WTC11 (cell line): ENCODE results near the gene RESP18. TPM values are rescaled to one million over a fixed set of nuclear protein-coding genes. Genes with fewer than 3 reads are reported as not detected.

Experiments used
- ATAC-seq: fragments of 200-7000 bp; cut with Tn5 transposase; 2 replicates; pipeline ENCODE4 v1.10.0; 2021; ENCODE audit warnings: mild to moderate bottlenecking, moderate library complexity
- CTCF ChIA-PET: fragments of 300-600 bp; sonication (Branson Sonifier 250); formaldehyde crosslinking; loops from one replicate; lab custom pipeline; 2021; ENCODE audit warnings: antibody characterized with exemption; lab: Charles Lee
- POLR2A ChIA-PET: fragments of 350-600 bp; sonication (Branson Sonifier 250); formaldehyde crosslinking; loops from one replicate; lab custom pipeline; 2021; ENCODE audit warnings: antibody characterized with exemption; lab: Charles Lee
- DNase-seq: peaks from one replicate; pipeline ENCODE4 v3.0.0; 2021; ENCODE audit warnings: low spot score
- H3K27ac Mint-ChIP-seq: 2 replicates; pipeline ENCODE4 v1.8.0; 2021; ENCODE audit warnings: mixed read lengths
- H3K27me3 Mint-ChIP-seq: 2 replicates; pipeline ENCODE4 v1.8.0; 2021; ENCODE audit warnings: low read depth, mild to moderate bottlenecking, moderate library complexity, mixed read lengths
- H3K36me3 Mint-ChIP-seq: 2 replicates; pipeline ENCODE4 v1.8.0; 2021; ENCODE audit warnings: mixed read lengths
- H3K4me1 Mint-ChIP-seq: 2 replicates; pipeline ENCODE4 v1.8.0; 2022; ENCODE audit warnings: mixed read lengths
- H3K4me3 Mint-ChIP-seq: 2 replicates; pipeline ENCODE4 v1.8.0; 2021; ENCODE audit warnings: mild to moderate bottlenecking, moderate library complexity, mixed read lengths
- H3K9me3 Mint-ChIP-seq: 2 replicates; pipeline ENCODE4 v1.8.0; 2021; ENCODE audit warnings: mixed read lengths
- ARID4B ChIP-seq: sonication (generic); formaldehyde crosslinking; IDR thresholded peaks from 2 replicates; pipeline ENCODE4 v1.8.0; 2023; ENCODE audit warnings: missing genetic modification reagents, mild to moderate bottlenecking, borderline replicate concordance
- ELF4 ChIP-seq: sonication (generic); formaldehyde crosslinking; IDR thresholded peaks from 2 replicates; pipeline ENCODE4 v1.8.1; 2022; ENCODE audit warnings: low read depth, mild to moderate bottlenecking, moderate library complexity, missing genetic modification reagents
- FOXK1 ChIP-seq: sonication (generic); formaldehyde crosslinking; IDR thresholded peaks from 2 replicates; pipeline ENCODE4 v1.8.0; 2022; ENCODE audit warnings: mild to moderate bottlenecking, moderate library complexity, missing genetic modification reagents
- FOXP1 ChIP-seq: sonication (generic); formaldehyde crosslinking; IDR thresholded peaks from 2 replicates; pipeline ENCODE4 v1.8.0; 2022; ENCODE audit warnings: missing genetic modification reagents, mild to moderate bottlenecking, moderate library complexity, borderline replicate concordance
- IRF2 ChIP-seq: sonication (generic); formaldehyde crosslinking; IDR thresholded peaks from 2 replicates; pipeline ENCODE4 v1.8.0; 2022; ENCODE audit warnings: low read depth, missing genetic modification reagents, borderline replicate concordance
- KAT7 ChIP-seq: sonication (generic); formaldehyde crosslinking; IDR thresholded peaks from 2 replicates; pipeline ENCODE4 v1.8.1; 2023; ENCODE audit warnings: missing genetic modification reagents, mild to moderate bottlenecking, borderline replicate concordance
- MYBL2 ChIP-seq: sonication (generic); formaldehyde crosslinking; IDR thresholded peaks from 2 replicates; pipeline ENCODE4 v1.8.1; 2023; ENCODE audit warnings: mild to moderate bottlenecking, moderate library complexity, missing genetic modification reagents
- NR2C2 ChIP-seq: sonication (generic); formaldehyde crosslinking; IDR thresholded peaks from 2 replicates; pipeline ENCODE4 v1.8.0; 2022; ENCODE audit warnings: mild to moderate bottlenecking, missing genetic modification reagents
- SMAD3 ChIP-seq: sonication (generic); formaldehyde crosslinking; IDR thresholded peaks from 2 replicates; pipeline ENCODE4 v1.8.0; 2022; ENCODE audit warnings: missing genetic modification reagents, mild to moderate bottlenecking, borderline replicate concordance
- ZBTB21 ChIP-seq: sonication (generic); formaldehyde crosslinking; IDR thresholded peaks from 2 replicates; pipeline ENCODE4 v1.8.1; 2023; ENCODE audit warnings: mild to moderate bottlenecking, missing genetic modification reagents, borderline replicate concordance
- ZNF219 ChIP-seq: sonication (generic); formaldehyde crosslinking; IDR thresholded peaks from 2 replicates; pipeline ENCODE4 v1.8.0; 2023; ENCODE audit warnings: missing genetic modification reagents, mild to moderate bottlenecking, borderline replicate concordance
- ZNF232 ChIP-seq: sonication (generic); formaldehyde crosslinking; IDR thresholded peaks from 2 replicates; pipeline ENCODE4 v1.8.0; 2022; ENCODE audit warnings: mild to moderate bottlenecking, missing genetic modification reagents
- ZNF263 ChIP-seq: sonication (generic); formaldehyde crosslinking; IDR thresholded peaks from 2 replicates; pipeline ENCODE4 v1.8.1; 2022; ENCODE audit warnings: low read depth, mild to moderate bottlenecking, moderate library complexity, missing genetic modification reagents
- ZNF317 ChIP-seq: sonication (generic); formaldehyde crosslinking; IDR thresholded peaks from 2 replicates; pipeline ENCODE4 v1.8.1; 2023; ENCODE audit warnings: low read depth, mild to moderate bottlenecking, moderate library complexity, missing genetic modification reagents, borderline replicate concordance
- ZNF396 ChIP-seq: fragments of 250-450 bp; sonication (Bioruptor Pico); IDR thresholded peaks from 2 replicates; pipeline ENCODE4 v1.8.0; 2021; ENCODE audit warnings: mild to moderate bottlenecking, moderate library complexity, borderline replicate concordance
- ZNF512 ChIP-seq: sonication (generic); formaldehyde crosslinking; IDR thresholded peaks from 2 replicates; pipeline ENCODE4 v1.8.1; 2022; ENCODE audit warnings: missing genetic modification reagents, borderline replicate concordance
- total RNA-seq: library from RNA; stranded (reverse); gene quantifications from 3 replicates; pipeline ENCODE4 v1.2.3, GENCODE V29; 2021
- TF ChIP-seq, protein P1 (sequence below): sonication (generic); formaldehyde crosslinking; IDR thresholded peaks from 2 replicates; pipeline ENCODE4 v1.8.0; 2023; ENCODE audit warnings: mild to moderate bottlenecking, missing genetic modification reagents
- TF ChIP-seq, protein P2 (sequence below): sonication (generic); formaldehyde crosslinking; IDR thresholded peaks from 2 replicates; pipeline ENCODE4 v1.8.1; 2022; ENCODE audit warnings: low read depth, mild to moderate bottlenecking, moderate library complexity, missing genetic modification reagents, borderline replicate concordance
- TF ChIP-seq, protein P3 (sequence below): sonication (generic); formaldehyde crosslinking; IDR thresholded peaks from 2 replicates; pipeline ENCODE4 v1.8.1; 2023; ENCODE audit warnings: mild to moderate bottlenecking, moderate library complexity, missing genetic modification reagents
- TF ChIP-seq, protein P4 (sequence below): sonication (generic); formaldehyde crosslinking; IDR thresholded peaks from 2 replicates; pipeline ENCODE4 v1.8.1; 2022; ENCODE audit warnings: mild to moderate bottlenecking, moderate library complexity, missing genetic modification reagents
- TF ChIP-seq, protein P5 (sequence below): fragments of 250-450 bp; sonication (Bioruptor Pico); IDR thresholded peaks from 2 replicates; pipeline ENCODE4 v1.9.0; 2021; ENCODE audit warnings: mild to moderate bottlenecking

RESP18 gene
- total RNA-seq, 1 experiment from 2014 or later, result not detected

- TF ChIP-seq ZBTB21 (CRISPR knock-in tag) (no peak), MYBL2 (CRISPR knock-in tag) (no peak), KAT7 (no peak), ELF4 (CRISPR knock-in tag) (no peak), ZNF396 (no peak)
- TF ChIP-seq, protein P1, sequence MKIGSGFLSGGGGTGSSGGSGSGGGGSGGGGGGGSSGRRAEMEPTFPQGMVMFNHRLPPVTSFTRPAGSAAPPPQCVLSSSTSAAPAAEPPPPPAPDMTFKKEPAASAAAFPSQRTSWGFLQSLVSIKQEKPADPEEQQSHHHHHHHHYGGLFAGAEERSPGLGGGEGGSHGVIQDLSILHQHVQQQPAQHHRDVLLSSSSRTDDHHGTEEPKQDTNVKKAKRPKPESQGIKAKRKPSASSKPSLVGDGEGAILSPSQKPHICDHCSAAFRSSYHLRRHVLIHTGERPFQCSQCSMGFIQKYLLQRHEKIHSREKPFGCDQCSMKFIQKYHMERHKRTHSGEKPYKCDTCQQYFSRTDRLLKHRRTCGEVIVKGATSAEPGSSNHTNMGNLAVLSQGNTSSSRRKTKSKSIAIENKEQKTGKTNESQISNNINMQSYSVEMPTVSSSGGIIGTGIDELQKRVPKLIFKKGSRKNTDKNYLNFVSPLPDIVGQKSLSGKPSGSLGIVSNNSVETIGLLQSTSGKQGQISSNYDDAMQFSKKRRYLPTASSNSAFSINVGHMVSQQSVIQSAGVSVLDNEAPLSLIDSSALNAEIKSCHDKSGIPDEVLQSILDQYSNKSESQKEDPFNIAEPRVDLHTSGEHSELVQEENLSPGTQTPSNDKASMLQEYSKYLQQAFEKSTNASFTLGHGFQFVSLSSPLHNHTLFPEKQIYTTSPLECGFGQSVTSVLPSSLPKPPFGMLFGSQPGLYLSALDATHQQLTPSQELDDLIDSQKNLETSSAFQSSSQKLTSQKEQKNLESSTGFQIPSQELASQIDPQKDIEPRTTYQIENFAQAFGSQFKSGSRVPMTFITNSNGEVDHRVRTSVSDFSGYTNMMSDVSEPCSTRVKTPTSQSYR, result no peak
- TF ChIP-seq, protein P2, sequence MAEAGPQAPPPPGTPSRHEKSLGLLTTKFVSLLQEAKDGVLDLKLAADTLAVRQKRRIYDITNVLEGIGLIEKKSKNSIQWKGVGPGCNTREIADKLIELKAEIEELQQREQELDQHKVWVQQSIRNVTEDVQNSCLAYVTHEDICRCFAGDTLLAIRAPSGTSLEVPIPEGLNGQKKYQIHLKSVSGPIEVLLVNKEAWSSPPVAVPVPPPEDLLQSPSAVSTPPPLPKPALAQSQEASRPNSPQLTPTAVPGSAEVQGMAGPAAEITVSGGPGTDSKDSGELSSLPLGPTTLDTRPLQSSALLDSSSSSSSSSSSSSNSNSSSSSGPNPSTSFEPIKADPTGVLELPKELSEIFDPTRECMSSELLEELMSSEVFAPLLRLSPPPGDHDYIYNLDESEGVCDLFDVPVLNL (CRISPR knock-in tag), result no peak
- TF ChIP-seq, protein P3, sequence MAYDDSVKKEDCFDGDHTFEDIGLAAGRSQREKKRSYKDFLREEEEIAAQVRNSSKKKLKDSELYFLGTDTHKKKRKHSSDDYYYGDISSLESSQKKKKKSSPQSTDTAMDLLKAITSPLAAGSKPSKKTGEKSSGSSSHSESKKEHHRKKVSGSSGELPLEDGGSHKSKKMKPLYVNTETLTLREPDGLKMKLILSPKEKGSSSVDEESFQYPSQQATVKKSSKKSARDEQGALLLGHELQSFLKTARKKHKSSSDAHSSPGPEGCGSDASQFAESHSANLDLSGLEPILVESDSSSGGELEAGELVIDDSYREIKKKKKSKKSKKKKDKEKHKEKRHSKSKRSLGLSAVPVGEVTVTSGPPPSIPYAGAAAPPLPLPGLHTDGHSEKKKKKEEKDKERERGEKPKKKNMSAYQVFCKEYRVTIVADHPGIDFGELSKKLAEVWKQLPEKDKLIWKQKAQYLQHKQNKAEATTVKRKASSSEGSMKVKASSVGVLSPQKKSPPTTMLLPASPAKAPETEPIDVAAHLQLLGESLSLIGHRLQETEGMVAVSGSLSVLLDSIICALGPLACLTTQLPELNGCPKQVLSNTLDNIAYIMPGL (CRISPR knock-in tag), result no peak
- ChIA-PET CTCF (no interaction called here), POLR2A (interaction anchor here (0.7 kb wide), 1 partner anchor 41 kb away, joined by 6 read pairs; no protein-coding TSS in a partner anchor)
- H3K36me3 Mint-ChIP-seq, result peaks cover 2% of the 10 kb centered on the region; the same call in 1 of the 2 replicates
- no peaks in the 10 kb centered on the region for H3K9me3 Mint-ChIP-seq
- ATAC-seq (no peak), DNase-seq (no peak)
- H3K27ac Mint-ChIP-seq, result no peak overlapping the region
- H3K4me1 Mint-ChIP-seq, result peaks cover 17% of the 10 kb centered on the region
- H3K4me3 Mint-ChIP-seq, result no peak overlapping the region
- peaks cover 19% of the 10 kb centered on the region for H3K27me3 Mint-ChIP-seq
Measured at GRCh38 chr2:219289195-219289536, 43.4 kb downstream of the RESP18 start.

GRCh38 chr2:219287580-219288265, 44.8 kb downstream of the RESP18 start:
- no peak for ATAC-seq
- no peaks in the 10 kb centered on the region for H3K9me3 Mint-ChIP-seq
- DNase-seq, result no peak
- H3K4me3 Mint-ChIP-seq, result no peak overlapping the region
- peaks cover 5% of the 10 kb centered on the region; the same call in 1 of the 2 replicates for H3K36me3 Mint-ChIP-seq
- H3K27ac Mint-ChIP-seq, result no peak overlapping the region
- H3K4me1 Mint-ChIP-seq, result peaks cover 11% of the 10 kb centered on the region
- ChIA-PET CTCF (interaction anchor here (1.0 to 2.4 kb wide), 2 partner anchors 10 kb away, joined by 3 to 26 read pairs; no protein-coding TSS in a partner anchor), POLR2A (interaction anchor here (0.6 kb wide), 1 partner anchor 34 kb away, joined by 3 read pairs; the partner anchor contains the start of gene TUBA4A)
- H3K27me3 Mint-ChIP-seq, result peaks cover 7% of the 10 kb centered on the region
- no peak for TF ChIP-seq ZNF512
- TF ChIP-seq ZNF232 (CRISPR knock-in tag), result no peak
- no peak for TF ChIP-seq ARID4B
- no peak for TF ChIP-seq IRF2 (CRISPR knock-in tag)
- TF ChIP-seq, protein P4, sequence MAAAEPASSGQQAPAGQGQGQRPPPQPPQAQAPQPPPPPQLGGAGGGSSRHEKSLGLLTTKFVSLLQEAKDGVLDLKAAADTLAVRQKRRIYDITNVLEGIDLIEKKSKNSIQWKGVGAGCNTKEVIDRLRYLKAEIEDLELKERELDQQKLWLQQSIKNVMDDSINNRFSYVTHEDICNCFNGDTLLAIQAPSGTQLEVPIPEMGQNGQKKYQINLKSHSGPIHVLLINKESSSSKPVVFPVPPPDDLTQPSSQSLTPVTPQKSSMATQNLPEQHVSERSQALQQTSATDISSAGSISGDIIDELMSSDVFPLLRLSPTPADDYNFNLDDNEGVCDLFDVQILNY (CRISPR knock-in tag), result no peak
- no peak for TF ChIP-seq ZNF317 (CRISPR knock-in tag)
- TF ChIP-seq NR2C2 (CRISPR knock-in tag), result no peak
- TF ChIP-seq FOXK1, result no peak
- TF ChIP-seq SMAD3, result no peak
- no peak for TF ChIP-seq FOXP1
- TF ChIP-seq, protein P5, sequence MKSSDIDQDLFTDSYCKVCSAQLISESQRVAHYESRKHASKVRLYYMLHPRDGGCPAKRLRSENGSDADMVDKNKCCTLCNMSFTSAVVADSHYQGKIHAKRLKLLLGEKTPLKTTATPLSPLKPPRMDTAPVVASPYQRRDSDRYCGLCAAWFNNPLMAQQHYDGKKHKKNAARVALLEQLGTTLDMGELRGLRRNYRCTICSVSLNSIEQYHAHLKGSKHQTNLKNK (CRISPR knock-in tag), result no peak
- TF ChIP-seq MYBL2 (CRISPR knock-in tag), result no peak
- no peak for TF ChIP-seq ZNF219
- no peak for TF ChIP-seq ZNF263 (CRISPR knock-in tag)
